OCI-LY3 (cell line): ENCODE measurements around the gene CEP44.

Experiments
- H2AFZ ChIP-seq: fragments of 200-600, 300-600 bp; shearing (Covaris generic); 2 replicates; pipeline ENCODE4 v1.6.0; 2014; ENCODE audit warnings: antibody characterized with exemption, low read depth, low read length
- H3K27ac ChIP-seq: fragments of 200-600, 300-600 bp; sonication (generic); 2 replicates; pipeline ENCODE4 v1.5.1; 2014; ENCODE audit warnings: mild to moderate bottlenecking, low read length, moderate library complexity, mixed read lengths
- H3K27me3 ChIP-seq: fragments of 200-600, 300-600 bp; sonication (generic); 2 replicates; pipeline ENCODE4 v1.6.1; 2014; ENCODE audit warnings: low read depth, low read length, mixed read lengths
- H3K36me3 ChIP-seq: fragments of 200-600, 300-600 bp; sonication (generic); replicated peaks from 2 replicates; pipeline ENCODE3; 2014; ENCODE audit warnings: low read depth, low read length, mixed read lengths
- H3K4me1 ChIP-seq: fragments of 300-600, 200-600 bp; sonication (generic); 2 replicates; pipeline ENCODE4 v1.6.1; 2014; ENCODE audit warnings: low read length, mixed read lengths
- H3K4me2 ChIP-seq: fragments of 200-600, 300-600 bp; sonication (generic); 2 replicates; pipeline ENCODE4 v1.6.1; 2014; ENCODE audit warnings: low read length, mixed read lengths
- H3K4me3 ChIP-seq: fragments of 300-600, 200-600 bp; sonication (generic); 2 replicates; pipeline ENCODE4 v1.5.1; 2014; ENCODE audit warnings: antibody characterized with exemption, mild to moderate bottlenecking, low read length, moderate library complexity
- H3K79me2 ChIP-seq: fragments of 300-600, 200-600 bp; shearing (Covaris generic); 2 replicates; pipeline ENCODE4 v1.6.1; 2014; ENCODE audit warnings: mild to moderate bottlenecking, low read length, mixed read lengths
- H3K9ac ChIP-seq: fragments of 300-600, 200-600 bp; shearing (Covaris generic); 2 replicates; pipeline ENCODE4 v1.6.0; 2014; ENCODE audit warnings: mild to moderate bottlenecking, low read length, moderate library complexity
- H3K9me3 ChIP-seq: fragments of 200-600, 300-600 bp; shearing (Covaris generic); 2 replicates; pipeline ENCODE4 v1.6.1; 2014; ENCODE audit warnings: low read length, mixed read lengths; ENCODE audit not compliant: insufficient read depth
- H4K20me1 ChIP-seq: fragments of 200-600, 300-600 bp; sonication (generic); 2 replicates; pipeline ENCODE4 v1.6.1; 2016; ENCODE audit warnings: low read length, mixed read lengths; ENCODE audit not compliant: insufficient read depth
- CTCF ChIP-seq: fragments of 200-600, 300-600 bp; sonication (generic); IDR thresholded peaks from 2 replicates; pipeline ENCODE4 v1.5.1; 2014; ENCODE audit warnings: antibody characterized with exemption, low read length, low read depth
- EZH2phosphoT487 ChIP-seq: fragments of 200-600 bp; shearing (Covaris generic); IDR thresholded peaks from 2 replicates; pipeline ENCODE4 v1.6.1; 2018; ENCODE audit warnings: antibody characterized with exemption, mixed run types, low read depth

The CEP44 gene

GRCh38 chr4:174265916-174266315, 17.8 kb upstream of the CEP44 start:
- TF ChIP-seq EZH2phosphoT487 (no peak), CTCF (no peak)
- Histone ChIP-seq H3K27ac (peak overlapping the region; percentile 61), H3K27me3 (no peaks in the 10 kb centered on the region), H3K4me1 (peaks cover 62% of the 10 kb centered on the region), H3K9me3 (no peaks in the 10 kb centered on the region), H3K4me2 (peak overlapping the region; percentile 70), H3K36me3 (no peaks in the 10 kb centered on the region), H3K4me3 (peak overlapping the region; percentile 65), H3K9ac (0 out of 2 replicates have a peak overlapping the region, but pooled peaks have one; percentile 2), H3K79me2 (peaks cover 6% of the 10 kb centered on the region; the same call in 1 of the 2 replicates), H2AFZ (no peak overlapping the region), H4K20me1 (no peaks in the 10 kb centered on the region)

- no peak overlapping the region for H2AFZ ChIP-seq
- TF ChIP-seq EZH2phosphoT487 (no peak), CTCF (no peak)
- no peaks in the 10 kb centered on the region for H3K9me3 ChIP-seq
- H3K27ac ChIP-seq: peak overlapping the region; percentile 61
- H3K27me3 ChIP-seq: no peaks in the 10 kb centered on the region
- peak overlapping the region; percentile 70 for H3K4me2 ChIP-seq
- H3K4me3 ChIP-seq: peak overlapping the region; percentile 65
- H3K79me2 ChIP-seq: peaks cover 6% of the 10 kb centered on the region; the same call in 1 of the 2 replicates
- 0 out of 2 replicates have a peak overlapping the region, but pooled peaks have one; percentile 2 for H3K9ac ChIP-seq
- no peaks in the 10 kb centered on the region for H3K36me3 ChIP-seq
- H3K4me1 ChIP-seq: peaks cover 58% of the 10 kb centered on the region
- no peaks in the 10 kb centered on the region for H4K20me1 ChIP-seq
Measured at GRCh38 chr4:174266416-174266815, 17.3 kb upstream of the CEP44 start.

GRCh38 chr4:174273930-174274329, 9.8 kb upstream of the CEP44 start:
- Histone ChIP-seq H4K20me1 (no peaks in the 10 kb centered on the region), H3K79me2 (peaks cover 14% of the 10 kb centered on the region), H2AFZ (no peak overlapping the region), H3K4me3 (no peak overlapping the region), H3K9me3 (no peaks in the 10 kb centered on the region), H3K36me3 (no peaks in the 10 kb centered on the region), H3K27me3 (no peaks in the 10 kb centered on the region), H3K4me2 (peak overlapping the region; percentile 8; the same call in 1 of the 2 replicates), H3K9ac (no peak overlapping the region), H3K27ac (no peak overlapping the region), H3K4me1 (peaks cover 12% of the 10 kb centered on the region)
- TF ChIP-seq CTCF: no peak
- no peak for TF ChIP-seq EZH2phosphoT487

- no peaks in the 10 kb centered on the region for H4K20me1 ChIP-seq
- H3K79me2 ChIP-seq: peaks cover 19% of the 10 kb centered on the region
- peaks cover 12% of the 10 kb centered on the region for H3K4me1 ChIP-seq
- H3K4me2 ChIP-seq: peak overlapping the region; percentile 8; the same call in 1 of the 2 replicates
- H3K4me3 ChIP-seq: no peak overlapping the region
- H2AFZ ChIP-seq: no peak overlapping the region
- H3K9ac ChIP-seq: no peak overlapping the region
- H3K36me3 ChIP-seq: no peaks in the 10 kb centered on the region
- TF ChIP-seq CTCF (no peak), EZH2phosphoT487 (no peak)
- no peak overlapping the region for H3K27ac ChIP-seq
- no peaks in the 10 kb centered on the region for H3K27me3 ChIP-seq
- H3K9me3 ChIP-seq: no peaks in the 10 kb centered on the region
Measured at GRCh38 chr4:174274436-174274835, 9.3 kb upstream of the CEP44 start.
